Right lobe of liver (tissue), 6 donors: Measurements from ENCODE around the gene SYT1. TPM values are rescaled to one million over a fixed set of nuclear protein-coding genes. Genes with fewer than 3 reads are reported as not detected.

Experiments
- ATAC-seq, 4 donors: fragments of 200-7000 bp; cut with Tn5 transposase; one replicate each; pipeline ENCODE4 v1.9.1; 2020; ENCODE audit warnings: mild to moderate bottlenecking in 4 of 4, moderate library complexity in 4 of 4
- DNase-seq, 3 donors: peaks; one replicate each; pipeline ENCODE4 v3.0.0-alpha.2; 2020
- H3K27ac ChIP-seq, 3 donors: fragments of 200-600 bp; one replicate each; pipeline ENCODE4 v1.8.0; 2022
- H3K27me3 ChIP-seq, 2 donors: fragments of 200-600 bp; one replicate each; pipeline ENCODE4 v1.8.0; 2022
- H3K36me3 ChIP-seq, 4 donors: fragments of 200-600 bp; sonication (generic) in 1 of 4; one replicate each; pipeline versions ENCODE4 v1.5.1 to v1.8.0; 2017 to 2022; ENCODE audit warnings: control low read depth in 1 of 4
- H3K4me1 ChIP-seq, 4 donors: fragments of 200-600 bp; sonication (generic) in 1 of 4; one replicate each; pipeline versions ENCODE4 v1.5.1 to v1.8.0; 2017 to 2022; ENCODE audit warnings: control low read depth in 1 of 4
- H3K4me3 ChIP-seq, 3 donors: fragments of 200-600 bp; one replicate each; pipeline ENCODE4 v1.8.0; 2022
- H3K9me3 ChIP-seq, 4 donors: fragments of 200-600 bp; sonication (generic) in 1 of 4; one replicate each; pipeline versions ENCODE4 v1.5.1 to v1.8.0; 2017 to 2022; ENCODE audit warnings: control low read depth in 1 of 4
- POLR2A ChIP-seq: fragments of 450-650 bp; IDR thresholded peaks from one replicate; pipeline ENCODE4 v1.6.1; 2017; ENCODE audit warnings: antibody characterized with exemption, mild to moderate bottlenecking
- WGBS: methylation state at CpG from one replicate; pipeline ENCODE4 v1.1.6; 2018; ENCODE audit warnings: low coverage, low lambda C conversion rate; ENCODE audit not compliant: insufficient coverage; ENCODE audit errors: missing lambda C conversion rate; 5-methylcytosine and 5-hydroxymethylcytosine counted together
- intact Hi-C, 2 donors: fragments of 100-400 bp; cut with DNase I; formaldehyde crosslinking; loops; one replicate each; pipeline versions ENCODE4 v1.11.2 to v1.14.1; 2022
- total RNA-seq, 6 experiments: library from RNA; depleted of rRNA in 2 of 6; stranded (reverse); fragments of >200 nt in 2 of 6; fragmentation: NEBNext Ultra II Directional in 3 of 6; extraction: Animal tissue kit (Norgen Biotek cat#: 25700) in 3 of 6; gene quantifications; one replicate each; pipeline versions ENCODE4 v1.1.0 to v1.2.4, GENCODE V29; 2016 to 2023
- TF ChIP-seq, protein P1 (sequence below), 4 donors: fragments of 200-600 bp in 3 of 4; fragments of 450-650 bp in 1 of 4; IDR thresholded peaks; one replicate each; pipeline versions ENCODE4 v1.5.1 to v1.8.0; 2016 to 2022; ENCODE audit warnings: antibody characterized with exemption in 4 of 4, mild to moderate bottlenecking in 2 of 4
- donor health status: DM: no; HTN: yes; CAD: no.
- donor health status: DM: no; HTN: no; CAD: no.
- donor health status: DM: no; HTN: no; CAD: no.
- donor health status: DM: no; HTN: yes; CAD: no.
- donor health status: DM: no; HTN: yes; CAD: no.

Gene SYT1
- total RNA-seq, 6 experiments from 2014 or later, result 0.35 to 1.9 (median 0.81) TPM

DNA sequence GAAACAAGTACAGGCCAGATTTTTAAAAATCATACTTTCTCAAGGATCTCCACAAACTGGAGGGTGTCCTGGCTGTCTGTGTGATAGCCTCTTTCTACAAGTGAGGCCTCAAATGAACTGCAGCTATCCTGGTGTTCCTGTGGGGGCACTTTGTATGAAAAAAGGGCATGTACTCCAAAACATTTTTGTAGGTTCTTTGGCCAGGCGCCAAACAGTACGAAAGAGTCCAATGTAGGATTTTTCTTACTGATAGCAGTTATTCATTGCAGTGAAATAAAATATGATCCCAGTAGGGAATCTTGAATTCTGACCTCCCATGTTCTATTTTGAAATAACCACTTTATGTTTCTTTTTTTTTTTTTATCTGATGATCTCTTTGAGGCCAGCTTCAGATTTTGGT, 444.5 kb downstream of the SYT1 start:
- no peak for TF ChIP-seq POLR2A
- TF ChIP-seq, protein P1, sequence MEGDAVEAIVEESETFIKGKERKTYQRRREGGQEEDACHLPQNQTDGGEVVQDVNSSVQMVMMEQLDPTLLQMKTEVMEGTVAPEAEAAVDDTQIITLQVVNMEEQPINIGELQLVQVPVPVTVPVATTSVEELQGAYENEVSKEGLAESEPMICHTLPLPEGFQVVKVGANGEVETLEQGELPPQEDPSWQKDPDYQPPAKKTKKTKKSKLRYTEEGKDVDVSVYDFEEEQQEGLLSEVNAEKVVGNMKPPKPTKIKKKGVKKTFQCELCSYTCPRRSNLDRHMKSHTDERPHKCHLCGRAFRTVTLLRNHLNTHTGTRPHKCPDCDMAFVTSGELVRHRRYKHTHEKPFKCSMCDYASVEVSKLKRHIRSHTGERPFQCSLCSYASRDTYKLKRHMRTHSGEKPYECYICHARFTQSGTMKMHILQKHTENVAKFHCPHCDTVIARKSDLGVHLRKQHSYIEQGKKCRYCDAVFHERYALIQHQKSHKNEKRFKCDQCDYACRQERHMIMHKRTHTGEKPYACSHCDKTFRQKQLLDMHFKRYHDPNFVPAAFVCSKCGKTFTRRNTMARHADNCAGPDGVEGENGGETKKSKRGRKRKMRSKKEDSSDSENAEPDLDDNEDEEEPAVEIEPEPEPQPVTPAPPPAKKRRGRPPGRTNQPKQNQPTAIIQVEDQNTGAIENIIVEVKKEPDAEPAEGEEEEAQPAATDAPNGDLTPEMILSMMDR (IDR thresholded peaks at IDR 0.05), result no peak
- WGBS, result 53% methylated on average over 2 of the region's 2 CpGs
- intact Hi-C loops, result no loop called here
- ATAC-seq (no peak), DNase-seq (no peak)
- H3K27me3 ChIP-seq, result no peaks in the 10 kb centered on the region
- H3K9me3 ChIP-seq, result no peaks in the 10 kb centered on the region
- no peak overlapping the region for H3K4me3 ChIP-seq
- H3K4me1 ChIP-seq, result no peaks in the 10 kb centered on the region
- no peaks in the 10 kb centered on the region for H3K36me3 ChIP-seq
- no peak overlapping the region for H3K27ac ChIP-seq

DNA sequence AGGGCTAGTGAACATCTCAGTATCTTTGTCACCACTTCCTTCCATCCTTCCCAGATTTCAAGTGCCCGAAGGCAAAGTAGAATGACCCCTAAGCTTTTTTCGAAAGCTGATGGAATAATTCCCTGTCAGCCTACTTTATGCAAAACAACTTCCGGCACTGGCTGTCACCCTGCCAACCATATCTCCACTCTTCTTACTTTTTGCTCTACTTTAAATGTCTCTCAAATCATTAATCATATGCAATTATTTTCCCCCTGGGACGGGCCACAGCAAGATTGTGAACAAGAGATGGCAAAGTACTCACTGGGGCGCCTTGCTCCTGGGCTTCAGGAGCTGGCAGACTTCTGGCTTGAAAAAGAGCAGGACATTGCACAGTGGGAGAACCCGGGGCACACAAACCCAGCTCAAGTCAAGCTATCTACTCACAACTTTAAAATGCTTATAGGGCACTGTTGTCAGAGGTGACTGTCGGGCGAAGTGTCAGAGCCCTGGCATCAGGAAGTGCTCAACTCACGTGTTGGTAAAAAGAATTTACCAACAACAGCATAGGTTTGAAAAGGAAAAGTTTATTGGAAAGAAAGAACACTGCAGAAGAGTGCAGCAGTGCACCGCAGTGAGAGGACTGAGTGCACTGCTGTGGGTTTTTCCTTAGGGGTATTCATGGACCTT, 452.7 kb downstream of the SYT1 start:
- H3K27me3 ChIP-seq, result no peaks in the 10 kb centered on the region
- no peaks in the 10 kb centered on the region for H3K9me3 ChIP-seq
- TF ChIP-seq POLR2A, result no peak
- TF ChIP-seq, protein P1 (IDR thresholded peaks at IDR 0.05), result no peak
- DNase-seq (no peak), ATAC-seq (no peak)
- H3K4me3 ChIP-seq, result no peak overlapping the region
- intact Hi-C loops, result no loop called here
- 49% methylated on average over 10 of the region's 10 CpGs for WGBS
- H3K27ac ChIP-seq, result no peak overlapping the region
- H3K36me3 ChIP-seq, result no peaks in the 10 kb centered on the region
- no peaks in the 10 kb centered on the region for H3K4me1 ChIP-seq

DNA sequence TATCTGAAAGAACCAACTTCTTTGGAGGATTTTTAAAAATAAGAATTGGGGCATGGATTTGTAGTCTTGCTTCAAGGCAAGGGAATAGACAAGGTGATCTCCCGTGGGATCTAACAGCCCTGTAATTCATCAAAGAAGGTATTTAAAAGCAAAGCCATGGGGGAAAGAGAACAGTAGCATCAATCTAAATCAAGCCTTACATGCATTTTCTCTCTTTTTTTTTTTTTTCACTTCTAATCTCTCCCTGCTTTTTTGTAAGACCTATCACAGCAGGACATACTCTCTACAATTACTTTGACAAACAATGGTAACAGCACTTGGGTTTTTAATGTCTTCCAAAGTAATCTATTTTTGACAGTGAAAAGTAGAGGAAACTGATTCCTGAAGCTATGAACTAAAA, 458.3 kb downstream of the SYT1 start:
- Histone ChIP-seq H3K27ac (no peak overlapping the region), H3K4me1 (no peaks in the 10 kb centered on the region), H3K9me3 (no peaks in the 10 kb centered on the region), H3K4me3 (no peak overlapping the region), H3K36me3 (no peaks in the 10 kb centered on the region), H3K27me3 (no peaks in the 10 kb centered on the region)
- no peak for TF ChIP-seq POLR2A
- TF ChIP-seq, protein P1 (IDR thresholded peaks at IDR 0.05), result no peak
- DNase-seq (no peak), ATAC-seq (no peak)
- 47% methylated on average over 1 of the region's 1 CpG for WGBS
- intact Hi-C loops, result no loop called here

DNA sequence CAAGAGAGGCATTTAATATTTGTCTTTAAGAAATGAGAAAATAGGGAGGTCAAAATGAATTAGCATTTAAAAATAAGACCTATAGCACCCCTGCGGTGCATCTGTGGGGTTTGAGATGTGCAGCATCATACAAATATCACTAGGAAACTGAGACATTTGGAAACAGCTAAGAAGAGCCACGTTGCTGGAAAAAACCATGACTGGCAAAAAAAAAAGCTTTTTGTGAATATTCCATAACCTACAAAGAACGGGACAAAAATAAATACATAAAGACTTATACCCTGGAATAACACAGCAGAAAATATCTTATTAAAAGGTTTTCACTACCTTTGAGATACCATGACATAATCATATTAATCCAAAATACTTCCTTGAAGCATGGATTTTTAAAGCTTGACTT, 460.0 kb downstream of the SYT1 start:
- TF ChIP-seq POLR2A, result no peak
- TF ChIP-seq, protein P1 (IDR thresholded peaks at IDR 0.05), result no peak
- no peaks in the 10 kb centered on the region for H3K27me3 ChIP-seq
- DNase-seq (no peak), ATAC-seq (no peak)
- no peaks in the 10 kb centered on the region for H3K9me3 ChIP-seq
- intact Hi-C loops, result no loop called here
- 58% methylated on average over 3 of the region's 3 CpGs for whole genome bisulfite sequencing
- no peak overlapping the region for H3K27ac ChIP-seq
- no peak overlapping the region for H3K4me3 ChIP-seq
- H3K4me1 ChIP-seq, result no peaks in the 10 kb centered on the region
- H3K36me3 ChIP-seq, result no peaks in the 10 kb centered on the region
